ENCODE results near the gene CISD3.

DNA sequence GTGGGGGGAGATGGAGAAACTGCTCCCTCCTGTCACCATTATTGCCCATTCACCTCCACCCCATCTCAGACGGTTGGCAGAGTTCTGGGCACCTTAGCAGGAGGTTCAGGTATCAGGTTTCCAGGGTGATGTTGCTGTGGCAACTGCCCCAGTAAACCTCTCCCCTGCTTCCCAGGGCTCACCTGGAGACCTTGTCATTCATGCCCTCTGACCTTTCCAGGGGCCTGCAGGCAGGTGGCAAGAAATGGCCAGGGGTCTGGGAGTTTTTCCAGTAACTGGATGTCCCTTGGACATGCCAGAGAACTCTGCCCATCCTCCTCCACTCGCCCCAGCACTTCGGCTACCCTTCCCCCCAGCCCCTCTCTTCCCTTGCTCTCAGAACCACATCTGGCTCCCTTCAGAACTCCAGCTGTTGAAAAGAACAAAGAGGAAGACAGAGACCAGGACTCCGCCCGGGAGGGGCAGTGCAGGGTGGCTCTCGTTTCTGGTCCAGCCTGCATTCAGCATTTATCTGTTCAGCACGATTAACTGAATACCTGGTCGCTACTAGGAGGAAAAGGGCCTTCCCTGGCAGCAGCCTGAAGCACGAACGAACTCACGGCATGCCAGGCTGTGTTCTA is 16.6 kb upstream of the CISD3 start:
- TF ChIP-seq MZF1 (tag by site-specific recombination; IDR thresholded peaks at IDR 0.05; ENCODE audit: borderline replicate concordance) (no peak), MYNN (tag by site-specific recombination; IDR thresholded peaks at IDR 0.05; ENCODE audit: borderline replicate concordance) (no peak), ZNF621 (tag by site-specific recombination; IDR thresholded peaks at IDR 0.05) (no peak), ZNF350 (tag by site-specific recombination; IDR thresholded peaks at IDR 0.05) (no peak)
- TF ChIP-seq, protein P1, sequence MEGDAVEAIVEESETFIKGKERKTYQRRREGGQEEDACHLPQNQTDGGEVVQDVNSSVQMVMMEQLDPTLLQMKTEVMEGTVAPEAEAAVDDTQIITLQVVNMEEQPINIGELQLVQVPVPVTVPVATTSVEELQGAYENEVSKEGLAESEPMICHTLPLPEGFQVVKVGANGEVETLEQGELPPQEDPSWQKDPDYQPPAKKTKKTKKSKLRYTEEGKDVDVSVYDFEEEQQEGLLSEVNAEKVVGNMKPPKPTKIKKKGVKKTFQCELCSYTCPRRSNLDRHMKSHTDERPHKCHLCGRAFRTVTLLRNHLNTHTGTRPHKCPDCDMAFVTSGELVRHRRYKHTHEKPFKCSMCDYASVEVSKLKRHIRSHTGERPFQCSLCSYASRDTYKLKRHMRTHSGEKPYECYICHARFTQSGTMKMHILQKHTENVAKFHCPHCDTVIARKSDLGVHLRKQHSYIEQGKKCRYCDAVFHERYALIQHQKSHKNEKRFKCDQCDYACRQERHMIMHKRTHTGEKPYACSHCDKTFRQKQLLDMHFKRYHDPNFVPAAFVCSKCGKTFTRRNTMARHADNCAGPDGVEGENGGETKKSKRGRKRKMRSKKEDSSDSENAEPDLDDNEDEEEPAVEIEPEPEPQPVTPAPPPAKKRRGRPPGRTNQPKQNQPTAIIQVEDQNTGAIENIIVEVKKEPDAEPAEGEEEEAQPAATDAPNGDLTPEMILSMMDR (tag by site-specific recombination; IDR thresholded peaks at IDR 0.05), result no peak

All from HEK293 (cell line).